Measurements from ENCODE around the gene CLNK. TPM values are rescaled to one million over a fixed set of nuclear protein-coding genes. Genes with fewer than 3 reads are reported as not detected.
A peak's percentile ranks its signal among the peaks of the same experiment; 100 is the strongest.

CLNK gene
- total and polyA plus RNA-seq, 2 of the 8 experiments (the other 6 are each of a cell fraction or from before 2014, with no cell fraction given) = not detected

DNA sequence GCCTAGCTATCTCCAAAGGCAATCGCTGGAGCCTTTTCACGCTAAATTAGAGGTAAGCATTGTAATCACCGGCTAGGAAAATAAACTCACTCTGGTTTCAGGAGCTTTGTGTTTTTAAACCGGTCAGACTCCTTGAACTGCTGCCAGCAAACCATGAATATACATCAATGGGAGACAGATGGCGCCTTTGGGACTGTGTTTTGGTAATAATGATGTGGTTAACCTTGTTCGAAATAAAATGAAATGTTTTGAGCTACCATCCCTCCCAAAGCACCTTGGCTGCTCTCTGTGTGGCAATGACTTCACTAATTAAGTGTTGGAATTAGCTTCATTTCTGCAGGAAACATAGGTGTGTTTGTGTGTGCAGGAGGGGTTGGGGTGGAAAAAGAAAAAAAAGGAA lies 65.3 kb downstream of the CLNK start:
- Histone ChIP-seq H4K91ac (replicated peaks; ENCODE audit: insufficient read length, low read length) (no peak overlapping the region), H3K18ac (ENCODE audit: extremely low read depth, low read length) (no peak overlapping the region), H3K4ac (replicated peaks; ENCODE audit: insufficient read length, low read depth, low read length) (no peak overlapping the region), H3K23ac (ENCODE audit: insufficient read length) (no peak overlapping the region), H2BK120ac (replicated peaks; ENCODE audit: low read depth, low read length) (no peak overlapping the region), H3K56ac (replicated peaks; ENCODE audit: insufficient read length, low read depth, low read length) (no peak overlapping the region), H3K79me2 (ENCODE audit: control insufficient read depth in 1 of 2, insufficient read depth in 2 of 2, low read length in 2 of 2) (no peaks in the 10 kb centered on the region), H4K20me1 (replicated peaks in 1 of 2; ENCODE audit: control insufficient read depth in 1 of 2, insufficient read depth in 2 of 2, low read length in 2 of 2) (no peaks in the 10 kb centered on the region), H3K79me1 (ENCODE audit: low read depth, low read length) (no peaks in the 10 kb centered on the region), H3K4me1 (replicated peaks in 1 of 4; ENCODE audit: control insufficient read depth in 3 of 4, insufficient read depth in 4 of 4, low read length in 3 of 4) (no peaks in the 10 kb centered on the region), H3K4me3 (ENCODE audit: extremely low read depth in 1 of 4, insufficient read depth in 2 of 4, low read depth in 3 of 4, low read length in 4 of 4) (no peak overlapping the region), H3K14ac (ENCODE audit: insufficient read length) (no peak overlapping the region), H2BK5ac (ENCODE audit: low read depth, low read length) (no peak overlapping the region), H3K23me2 (ENCODE audit: low read depth, low read length) (no peaks in the 10 kb centered on the region), H4K8ac (ENCODE audit: extremely low read depth, insufficient read depth, low read length) (no peak overlapping the region), H2BK20ac (ENCODE audit: low read length) (no peak overlapping the region), H3K4me2 (ENCODE audit: insufficient read depth in 1 of 2, low read depth in 2 of 2, low read length in 2 of 2) (no peak overlapping the region), H3K9ac (replicated peaks in 1 of 4; ENCODE audit: extremely low read depth in 1 of 4, low read depth in 3 of 4, low read length in 3 of 4) (no peak overlapping the region), H3K36me3 (ENCODE audit: control insufficient read depth in 2 of 4, insufficient read depth in 4 of 4, low read length in 3 of 4) (no peaks in the 10 kb centered on the region), H3K9me3 (ENCODE audit: insufficient read depth in 2 of 2, low read depth in 1 of 2, low read length in 1 of 2) (no peaks in the 10 kb centered on the region), H2BK12ac (ENCODE audit: low read depth, low read length) (no peak overlapping the region), H2BK15ac (ENCODE audit: low read length) (no peak overlapping the region), H3K27me3 (replicated peaks in 1 of 4; ENCODE audit: control insufficient read depth in 3 of 4, extremely low read depth in 1 of 4, insufficient read depth in 3 of 4, low read length in 3 of 4) (no peaks in the 10 kb centered on the region), H3K27ac (ENCODE audit: low read depth, low read length) (no peak overlapping the region), H2AFZ (ENCODE audit: low read length) (peak overlapping the region; percentile 31; the same call in 1 of the 2 replicates), H4K5ac (ENCODE audit: insufficient read length, low read depth, low read length) (no peak overlapping the region), H2AK5ac (ENCODE audit: low read depth, low read length) (no peak overlapping the region)
- WGBS, 2 experiments (ENCODE audit: extremely low coverage in 1 of 2, insufficient coverage in 1 of 2, insufficient read length in 1 of 2, insufficient replicate concordance in 2 of 2, low coverage in 1 of 2, low lambda C conversion rate in 2 of 2, missing lambda C conversion rate in 1 of 2) = 85% methylated on average over 6 of the region's 6 CpGs; no CpG with 5 or more reads in 1 of the 2 experiments
- no peak for FAIRE-seq
- 0 out of 4 replicates have a peak, but pooled peaks of 1 of the 2 experiments have one; percentile 6 for TF ChIP-seq RAD21 (IDR thresholded peaks at IDR 0.05 in 1 of 2, conservative IDR thresholded peaks at IDR 0.05 in 1 of 2; ENCODE audit: low read depth in 2 of 2, low read length in 2 of 2)
- no peak for TF ChIP-seq BCL11A (IDR thresholded peaks at IDR 0.05; ENCODE audit: low read depth in 2 of 2, low read length in 2 of 2)
- ChIA-PET CTCF (ENCODE audit: partially characterized antibody) (interaction anchor here (0.6 to 1.2 kb wide), 3 partner anchors 10 to 385 kb away, joined by 3 to 6 read pairs (median 3); no protein-coding TSS in a partner anchor), POLR2A (ENCODE audit: partially characterized antibody) (no interaction called here)
- no peak for DNase-seq (ENCODE audit: low read depth in 1 of 2, low spot score in 2 of 2)
